AG10803 (cell line): ENCODE results near the gene PRKACB.

Experiments used
- DNase-seq: peaks from one replicate; pipeline ENCODE4 v3.0.0; 2010; ENCODE audit warnings: low read depth
- H3K4me3 ChIP-seq: 2 replicates; pipeline ENCODE4 v1.5.1; 2011; ENCODE audit warnings: mild to moderate bottlenecking, low read length, control low read depth
- CTCF ChIP-seq: conservative IDR thresholded peaks from 2 replicates; pipeline ENCODE4 v1.5.1; 2011; ENCODE audit warnings: mild to moderate bottlenecking, low read length, control low read depth, inconsistent platforms

The PRKACB gene

GRCh38 chr1:84135341-84135740 is 8.7 kb upstream of the PRKACB start:
- no peak overlapping the region for H3K4me3 ChIP-seq
- no peak for TF ChIP-seq CTCF

DNA sequence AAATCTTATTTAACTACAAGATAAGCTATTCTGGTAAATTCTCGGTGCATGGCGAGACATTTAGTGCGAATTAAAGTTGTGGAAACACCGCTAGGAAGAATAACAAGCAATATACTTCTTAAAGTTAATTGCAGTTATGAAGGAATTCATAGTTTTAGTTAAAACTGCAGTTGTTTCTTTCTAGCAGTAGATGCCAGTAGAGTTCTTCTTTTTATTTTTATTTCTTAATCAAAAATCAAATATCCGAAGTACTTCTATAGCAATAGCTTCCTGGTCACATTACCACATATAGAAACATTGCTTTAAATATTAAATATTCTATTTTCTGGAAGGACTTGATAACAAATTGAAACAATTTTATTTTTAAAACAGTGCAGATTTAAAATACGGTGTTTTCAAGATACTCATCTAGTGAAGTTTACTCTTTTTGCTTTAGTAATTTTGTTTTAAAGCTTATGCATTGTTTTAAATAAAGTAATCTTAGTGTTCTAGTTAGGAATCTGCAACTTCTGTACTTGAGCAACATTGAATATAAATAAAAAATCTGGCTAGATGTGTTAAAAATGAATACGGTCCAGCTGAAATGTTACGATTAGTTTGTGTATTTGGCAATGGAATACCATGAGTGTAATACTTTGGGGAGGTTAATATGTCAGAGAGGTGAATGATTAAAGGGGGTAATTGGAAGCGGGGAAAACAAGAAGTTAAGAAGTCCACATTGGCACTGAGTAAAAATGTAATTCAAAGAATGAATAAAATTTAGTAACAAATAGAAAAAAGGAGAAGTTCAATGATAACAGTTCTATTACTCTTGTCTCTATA is 2.7 kb upstream of the PRKACB start:
- DNase-seq, result no peak
- peak; percentile 69 for TF ChIP-seq CTCF
- H3K4me3 ChIP-seq, result no peak overlapping the region

More at GRCh38 chr1:84135341-84135740, 8.7 kb upstream of the PRKACB start:
- no peak for DNase-seq

- no peak for TF ChIP-seq CTCF
- no peak overlapping the region for H3K4me3 ChIP-seq
Observed at GRCh38 chr1:84145068-84145467, 997 bp downstream of the PRKACB start.

GRCh38 chr1:84146411-84147032 is 2.5 kb downstream of the PRKACB start:
- peak; percentile 68 for DNase-seq
- TF ChIP-seq CTCF, result no peak
- no peak overlapping the region for H3K4me3 ChIP-seq

More at GRCh38 chr1:84145068-84145467, 997 bp downstream of the PRKACB start:
- DNase-seq, result no peak

DNA sequence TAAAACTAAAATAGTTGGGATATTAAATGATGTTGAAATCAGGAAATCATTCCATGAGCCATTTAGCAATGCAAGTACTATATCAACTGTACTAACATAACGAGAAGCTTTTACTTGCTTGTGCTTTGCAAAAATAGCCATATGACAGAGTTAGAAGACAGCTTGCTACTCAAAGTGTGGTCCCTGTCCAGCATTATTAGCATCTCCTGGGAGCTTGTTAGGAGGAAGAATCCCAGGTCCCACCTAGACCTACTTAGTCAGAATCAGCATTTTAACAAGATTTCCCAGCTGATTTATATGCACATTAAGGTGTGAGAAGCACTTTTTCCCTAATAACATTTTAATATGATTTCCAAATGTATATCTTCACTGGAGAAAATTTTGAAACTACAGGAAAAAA is 4.7 kb downstream of the PRKACB start:
- no peak for TF ChIP-seq CTCF

DNA sequence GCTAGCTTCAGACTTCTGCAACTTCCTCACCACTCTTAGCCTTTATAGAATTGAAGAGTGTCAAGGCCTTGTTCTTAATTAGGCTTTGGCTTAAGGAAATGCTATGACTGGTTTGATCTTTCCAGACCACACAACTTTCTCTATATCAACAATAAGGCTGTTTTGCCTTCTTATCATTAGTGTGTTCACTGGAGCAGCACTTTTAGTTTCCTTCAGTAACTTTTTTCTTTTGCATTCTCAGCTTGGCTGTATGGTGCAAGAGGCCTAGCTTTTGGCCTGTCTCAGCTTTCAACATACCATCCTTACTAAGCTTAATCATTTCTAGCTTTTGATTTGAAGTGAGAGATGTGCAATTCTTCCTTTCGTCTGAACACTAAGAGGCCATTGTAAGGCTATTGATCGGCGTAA is 8.6 kb downstream of the PRKACB start:
- no peak for TF ChIP-seq CTCF
- H3K4me3 ChIP-seq, result no peak overlapping the region
- no peak for DNase-seq

More for the DNA sequence above, 4.7 kb downstream of the PRKACB start:
- DNase-seq, result no peak
- no peak overlapping the region for H3K4me3 ChIP-seq

DNA sequence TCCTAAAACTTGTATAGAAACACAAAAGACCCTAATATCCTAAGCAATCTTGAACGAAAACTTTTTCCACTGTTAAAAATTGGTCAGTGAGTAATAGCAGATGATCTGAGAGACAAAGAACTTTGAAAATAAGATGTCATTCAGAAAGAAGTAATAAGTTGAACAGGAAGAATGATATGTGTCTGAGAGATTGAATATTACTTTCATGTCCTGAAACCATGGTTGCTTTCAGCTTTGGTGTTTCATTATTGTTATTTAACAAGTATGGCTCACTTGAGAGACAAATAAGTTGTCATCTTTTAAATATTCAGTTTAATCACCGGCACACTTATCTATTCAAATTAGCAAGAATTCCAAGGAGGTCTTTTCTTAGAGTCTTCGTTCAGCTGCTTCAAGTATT is 11.4 kb downstream of the PRKACB start:
- no peak for TF ChIP-seq CTCF

More for the DNA sequence above, 11.4 kb downstream of the PRKACB start:
- no peak overlapping the region for H3K4me3 ChIP-seq
- no peak for DNase-seq
